Tibial artery (tissue), 4 donors: ENCODE measurements around the gene CRAMP1.
"Not testable (repeated sequence)": the region's sequence is repeated elsewhere in the genome, so short reads cannot be mapped to it uniquely, and the experiment has no call there.

Experiments
- DNase-seq, 2 donors: peaks; one replicate each; pipeline ENCODE4 v3.0.0-alpha.2; 2019
- H3K27ac ChIP-seq, 2 donors: fragments of 200-600 bp; sonication (generic) in 1 of 2; 1 replicate in 1 of 2; 2 replicates in 1 of 2; pipeline ENCODE4 v1.5.1; 2018 to 2019; ENCODE audit warnings: mild to moderate bottlenecking in 1 of 2
- H3K27me3 ChIP-seq, 2 donors: fragments of 200-600 bp; sonication (generic) in 1 of 2; one replicate each; pipeline versions ENCODE4 v1.5.1 to v1.6.0; 2016 to 2019
- H3K36me3 ChIP-seq, 3 donors: fragments of 200-600 bp; sonication (generic) in 2 of 3; one replicate each; pipeline ENCODE4 v1.5.1; 2016 to 2019; ENCODE audit warnings: mild to moderate bottlenecking in 2 of 3
- H3K4me1 ChIP-seq, 4 donors: fragments of 200-600 bp; sonication (generic) in 2 of 4; 1 replicate in 3 of 4; 2 replicates in 1 of 4; pipeline ENCODE4 v1.5.1; 2016 to 2019
- H3K4me3 ChIP-seq, 2 donors: fragments of 200-600 bp; sonication (generic) in 1 of 2; 1 replicate in 1 of 2; 2 replicates in 1 of 2; pipeline ENCODE4 v1.5.1; 2018 to 2019; ENCODE audit warnings: mild to moderate bottlenecking in 2 of 2
- H3K9me3 ChIP-seq, 3 donors: fragments of 200-600 bp; sonication (generic) in 1 of 3; one replicate each; pipeline ENCODE4 v1.5.1; 2016 to 2019
- intact Hi-C: fragments of 100-400 bp; cut with DNase I; formaldehyde crosslinking; loops from one replicate; pipeline ENCODE4 v1.15.0; 2023; ENCODE audit warnings: low total_unique reads
- TF ChIP-seq, protein P1 (sequence below), 2 experiments: fragments of 200-600 bp in 1 of 2; fragments of 450-650 bp in 1 of 2; IDR thresholded peaks; one replicate each; pipeline ENCODE4 v1.5.1; 2017 to 2019; ENCODE audit warnings: antibody characterized with exemption in 2 of 2, mild to moderate bottlenecking in 1 of 2, moderate library complexity in 1 of 2

The CRAMP1 gene

DNA sequence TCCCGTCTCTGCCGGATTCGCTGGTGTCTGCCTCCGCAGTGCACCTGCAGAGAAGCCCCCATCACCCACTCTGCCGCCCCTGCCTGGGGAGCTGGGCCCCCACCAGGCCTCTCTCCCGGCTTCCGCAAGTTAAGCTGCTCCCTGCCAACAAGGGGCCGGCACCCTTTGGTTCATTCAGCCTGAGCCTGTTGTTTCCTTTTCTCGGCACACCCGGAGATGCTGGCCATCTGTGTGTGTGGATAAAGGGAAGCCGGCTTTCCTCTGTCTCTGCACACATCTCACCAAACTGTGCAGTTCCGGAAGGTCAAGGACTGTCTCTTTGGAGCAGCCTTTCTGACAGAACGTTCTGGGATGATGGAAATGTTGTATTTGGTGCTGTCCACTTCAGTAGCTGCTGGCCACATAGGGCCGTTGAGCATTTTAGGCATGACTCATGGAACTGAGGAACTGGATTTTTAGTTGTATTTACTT is 100.7 kb downstream of the CRAMP1 start:
- TF ChIP-seq, protein P1, sequence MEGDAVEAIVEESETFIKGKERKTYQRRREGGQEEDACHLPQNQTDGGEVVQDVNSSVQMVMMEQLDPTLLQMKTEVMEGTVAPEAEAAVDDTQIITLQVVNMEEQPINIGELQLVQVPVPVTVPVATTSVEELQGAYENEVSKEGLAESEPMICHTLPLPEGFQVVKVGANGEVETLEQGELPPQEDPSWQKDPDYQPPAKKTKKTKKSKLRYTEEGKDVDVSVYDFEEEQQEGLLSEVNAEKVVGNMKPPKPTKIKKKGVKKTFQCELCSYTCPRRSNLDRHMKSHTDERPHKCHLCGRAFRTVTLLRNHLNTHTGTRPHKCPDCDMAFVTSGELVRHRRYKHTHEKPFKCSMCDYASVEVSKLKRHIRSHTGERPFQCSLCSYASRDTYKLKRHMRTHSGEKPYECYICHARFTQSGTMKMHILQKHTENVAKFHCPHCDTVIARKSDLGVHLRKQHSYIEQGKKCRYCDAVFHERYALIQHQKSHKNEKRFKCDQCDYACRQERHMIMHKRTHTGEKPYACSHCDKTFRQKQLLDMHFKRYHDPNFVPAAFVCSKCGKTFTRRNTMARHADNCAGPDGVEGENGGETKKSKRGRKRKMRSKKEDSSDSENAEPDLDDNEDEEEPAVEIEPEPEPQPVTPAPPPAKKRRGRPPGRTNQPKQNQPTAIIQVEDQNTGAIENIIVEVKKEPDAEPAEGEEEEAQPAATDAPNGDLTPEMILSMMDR (IDR thresholded peaks at IDR 0.05): no peak
- intact Hi-C loops: no loop called here
- Histone ChIP-seq H3K4me3 (no peak overlapping the region), H3K27me3 (no peaks in the 10 kb centered on the region), H3K36me3 (peaks cover 0 to 13% (median 0%) of the 10 kb centered on the region in 3 donors), H3K27ac (no peak overlapping the region), H3K9me3 (no peaks in the 10 kb centered on the region), H3K4me1 (peaks cover 0 to 34% (median 16%) of the 10 kb centered on the region in 4 donors)
- no peak for DNase-seq

DNA sequence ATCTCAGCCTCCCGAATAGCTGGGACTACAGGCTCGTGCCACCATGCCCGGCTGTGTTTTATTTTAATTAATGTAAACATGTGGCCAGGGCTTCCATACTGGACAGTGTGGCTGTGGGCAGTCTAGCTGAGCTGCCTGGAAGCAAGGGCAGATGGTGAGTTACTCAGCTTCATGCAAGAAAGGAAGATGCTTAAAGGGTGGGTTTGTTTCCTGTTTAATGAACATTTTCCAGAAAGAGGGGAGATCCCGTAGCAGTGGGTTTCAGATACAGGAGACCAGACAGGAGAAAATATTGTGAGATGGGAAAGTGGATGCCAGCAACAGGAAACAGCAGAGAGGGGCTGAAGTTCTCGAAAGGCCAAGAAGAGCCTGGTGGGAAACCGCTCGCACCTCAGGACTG is 101.2 kb downstream of the CRAMP1 start:
- H3K4me3 ChIP-seq: no peak overlapping the region
- no peaks in the 10 kb centered on the region for H3K27me3 ChIP-seq
- TF ChIP-seq, protein P1 (IDR thresholded peaks at IDR 0.05): no peak
- no peak overlapping the region for H3K27ac ChIP-seq
- H3K4me1 ChIP-seq: peaks cover 0 to 29% (median 12%) of the 10 kb centered on the region in 4 donors
- H3K9me3 ChIP-seq: no peaks in the 10 kb centered on the region
- H3K36me3 ChIP-seq: peaks cover 0 to 13% (median 0%) of the 10 kb centered on the region in 3 donors
- no peak for DNase-seq
- intact Hi-C loops: no loop called here

DNA sequence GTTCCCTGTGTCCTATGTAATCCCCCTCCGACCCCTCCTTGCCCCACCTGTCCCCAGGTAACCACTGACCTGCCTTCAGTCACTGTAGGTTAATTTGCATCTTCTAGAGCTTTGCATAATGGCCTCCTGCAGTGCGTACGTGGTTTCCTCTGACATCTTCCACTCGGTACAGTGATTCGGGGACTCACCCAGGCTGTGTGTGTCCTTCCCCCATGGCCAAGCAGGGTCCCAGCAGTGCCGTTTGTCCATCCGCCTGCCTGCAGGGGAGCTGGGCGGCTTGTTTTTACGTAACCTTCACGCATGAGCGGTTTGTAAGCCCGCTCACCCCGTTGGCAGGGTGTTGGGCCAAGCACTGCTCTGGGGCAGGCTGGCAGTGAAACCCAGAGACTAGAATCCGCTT is 101.8 kb downstream of the CRAMP1 start:
- TF ChIP-seq, protein P1 (IDR thresholded peaks at IDR 0.05): no peak
- intact Hi-C loops: no loop called here
- Histone ChIP-seq H3K27me3 (no peaks in the 10 kb centered on the region), H3K4me3 (no peak overlapping the region), H3K9me3 (no peaks in the 10 kb centered on the region), H3K4me1 (peaks cover 0 to 23% (median 7%) of the 10 kb centered on the region in 4 donors), H3K27ac (no peak overlapping the region), H3K36me3 (peaks cover 0 to 13% (median 0%) of the 10 kb centered on the region in 3 donors)
- DNase-seq: no peak

DNA sequence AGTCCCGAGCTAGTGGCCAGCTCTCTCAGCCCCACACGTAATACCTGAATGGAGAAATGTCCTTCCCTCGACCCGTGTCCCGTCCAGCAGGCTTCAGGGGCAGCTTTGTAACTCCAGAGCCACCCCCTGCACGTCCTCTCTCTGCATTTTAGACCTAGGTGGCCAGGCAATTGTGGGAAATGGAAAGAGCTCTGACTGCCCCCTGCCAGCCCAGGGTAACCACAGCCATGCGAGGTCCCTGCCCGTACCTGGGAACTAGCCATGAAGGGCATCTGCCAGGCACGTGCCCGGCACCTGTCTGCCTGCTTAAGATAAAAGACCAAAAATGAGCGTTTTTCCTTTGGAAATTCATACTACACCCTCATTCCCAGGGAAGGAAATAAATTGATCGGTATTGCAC is 103.1 kb downstream of the CRAMP1 start:
- H3K9me3 ChIP-seq: no peaks in the 10 kb centered on the region
- TF ChIP-seq, protein P1 (IDR thresholded peaks at IDR 0.05): no peak
- H3K27ac ChIP-seq: no peak overlapping the region
- H3K4me3 ChIP-seq: no peak overlapping the region
- H3K27me3 ChIP-seq: no peaks in the 10 kb centered on the region
- H3K36me3 ChIP-seq: peaks cover 0 to 8% (median 0%) of the 10 kb centered on the region in 3 donors
- DNase-seq: no peak
- intact Hi-C loops: no loop called here
- H3K4me1 ChIP-seq: peaks cover 0 to 16% (median 2%) of the 10 kb centered on the region in 4 donors

DNA sequence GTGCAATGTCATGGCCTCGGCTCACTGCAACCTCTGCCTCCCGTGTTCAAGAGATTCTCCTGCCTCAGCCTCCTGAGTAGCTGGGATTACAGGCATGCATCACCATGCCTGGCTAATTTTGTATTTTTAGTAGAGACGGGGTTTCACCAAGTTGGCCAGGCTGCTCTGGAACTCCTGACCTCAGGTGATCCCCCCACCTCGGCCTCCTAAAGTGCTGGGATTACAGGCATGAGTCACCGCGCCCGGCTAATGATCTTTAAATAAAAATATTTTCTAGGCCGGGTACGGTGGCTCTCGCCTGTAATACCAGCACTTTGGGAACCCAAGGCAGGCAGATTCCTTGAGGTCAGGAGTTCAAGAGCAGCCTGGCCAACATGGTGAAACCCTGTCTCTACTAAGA is 106.1 kb downstream of the CRAMP1 start:
- DNase-seq, H3K27ac ChIP-seq, H3K27me3 ChIP-seq, H3K36me3 ChIP-seq, intact Hi-C loops, H3K4me3 ChIP-seq, H3K9me3 ChIP-seq: not testable (repeated sequence)
- peaks cover 0 to 21% (median 12%) of the 10 kb centered on the region in 4 donors for H3K4me1 ChIP-seq

DNA sequence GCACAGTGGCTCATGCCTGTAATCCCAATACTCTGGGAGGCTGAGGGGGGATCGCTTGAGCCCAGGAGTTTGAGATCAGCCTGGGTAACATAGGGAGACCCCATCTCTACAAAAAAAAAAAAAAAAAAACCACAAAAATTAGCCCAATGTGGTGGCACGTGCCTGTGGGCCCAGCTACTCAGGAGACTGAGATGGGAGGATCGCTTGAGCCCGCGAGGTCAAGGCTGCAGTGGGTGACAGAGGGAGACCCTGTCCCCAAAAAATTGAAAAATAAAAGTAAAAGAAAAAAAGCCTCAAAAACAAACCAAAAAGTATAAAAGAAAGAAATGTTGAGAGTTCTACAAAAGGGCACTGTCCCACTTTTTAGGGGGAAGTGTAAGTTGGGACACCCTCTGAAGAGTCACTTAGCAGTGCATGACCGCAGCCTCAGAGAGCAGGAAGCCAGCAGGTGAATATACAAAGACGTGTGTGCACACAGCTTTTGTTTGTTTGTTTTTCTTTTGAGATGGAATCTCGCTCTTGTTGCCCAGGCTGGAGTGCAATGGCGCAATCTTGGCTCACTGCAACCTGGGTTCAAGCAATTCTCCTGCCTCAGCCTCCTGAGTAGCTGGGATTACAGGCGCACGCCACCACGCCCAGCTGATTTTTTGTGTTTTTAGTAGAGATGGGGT is 107.5 kb downstream of the CRAMP1 start:
- H3K4me1 ChIP-seq: peaks cover 0 to 26% (median 16%) of the 10 kb centered on the region in 4 donors
- H3K27ac ChIP-seq, H3K4me3 ChIP-seq, H3K9me3 ChIP-seq, H3K27me3 ChIP-seq, DNase-seq, intact Hi-C loops, H3K36me3 ChIP-seq: not testable (repeated sequence)
